K562 (cell line): Measurements from ENCODE around the gene WHAMM. TPM values are rescaled to one million over a fixed set of nuclear protein-coding genes. Genes with fewer than 3 reads are reported as not detected.

Experiments used
- ARID1B ChIP-seq: fragments of 450-650 bp; IDR thresholded peaks from 2 replicates; pipeline ENCODE4 v1.6.1; 2016; ENCODE audit warnings: antibody characterized with exemption, mild to moderate bottlenecking, inconsistent platforms
- CEBPB ChIP-seq: fragments of 450-650 bp; IDR thresholded peaks from 2 replicates; pipeline ENCODE4 v1.6.1; 2016; ENCODE audit warnings: missing genetic modification characterization, missing compliant biosample characterization
- GABPB1 ChIP-seq: sonication (generic); formaldehyde crosslinking; IDR thresholded peaks from 2 replicates; pipeline ENCODE4 v1.8.0; 2022; ENCODE audit warnings: mild to moderate bottlenecking, missing genetic modification reagents
- GATAD2B ChIP-seq: fragments of 450-650 bp; IDR thresholded peaks from 2 replicates; pipeline ENCODE4 v1.6.1; 2017; ENCODE audit warnings: mild to moderate bottlenecking, borderline replicate concordance
- HIVEP1 ChIP-seq: fragments of 250-450 bp; sonication (Bioruptor Pico); IDR thresholded peaks from 2 replicates; pipeline ENCODE4 v1.4.0; 2020; ENCODE audit warnings: mild to moderate bottlenecking
- KDM1A ChIP-seq, 2 experiments: fragments of 450-650 bp; IDR thresholded peaks; 2 replicates each; pipeline ENCODE4 v1.6.1; 2016; ENCODE audit warnings: mild to moderate bottlenecking in 2 of 2
- MED1 ChIP-seq: sonication (generic); formaldehyde crosslinking; IDR thresholded peaks from 2 replicates; pipeline ENCODE4 v1.8.1; 2023; ENCODE audit warnings: missing genetic modification reagents, borderline replicate concordance
- MYBL2 ChIP-seq, 2 experiments: fragments of 450-650 bp in 1 of 2; sonication (generic) in 1 of 2; formaldehyde crosslinking in 1 of 2; IDR thresholded peaks; 2 replicates each; pipeline versions ENCODE4 v1.6.1 to v1.8.1; 2017 to 2022; ENCODE audit warnings: borderline replicate concordance in 1 of 2, inconsistent platforms in 1 of 2, low read depth in 1 of 2, mild to moderate bottlenecking in 1 of 2, missing genetic modification reagents in 1 of 2, moderate library complexity in 1 of 2
- PBX2 ChIP-seq, 2 experiments: IDR thresholded peaks in 1 of 2; conservative IDR thresholded peaks in 1 of 2; 2 replicates each; pipeline ENCODE4 v1.6.1; 2016; ENCODE audit warnings: low read depth in 2 of 2, mild to moderate bottlenecking in 1 of 2, missing compliant biosample characterization in 1 of 2, missing genetic modification characterization in 1 of 2, moderate library complexity in 1 of 2
- PKNOX1 ChIP-seq: fragments of 450-650 bp; IDR thresholded peaks from 2 replicates; pipeline ENCODE4 v1.6.1; 2016
- SRSF1 ChIP-seq: fragments of 200-400 bp; formaldehyde crosslinking; IDR thresholded peaks from 2 replicates; pipeline ENCODE4 v1.6.1; 2017; ENCODE audit warnings: mild to moderate bottlenecking, low read depth, low read length, moderate library complexity
- ZBTB2 ChIP-seq: fragments of 450-650 bp; IDR thresholded peaks from 2 replicates; pipeline ENCODE4 v1.6.1; 2016; ENCODE audit warnings: antibody characterized with exemption
- ZBTB49 ChIP-seq: sonication (generic); formaldehyde crosslinking; IDR thresholded peaks from 2 replicates; pipeline ENCODE4 v1.8.0; 2022; ENCODE audit warnings: missing genetic modification reagents, mild to moderate bottlenecking, borderline replicate concordance
- ZFP36 ChIP-seq: fragments of 150-350 bp; IDR thresholded peaks from 2 replicates; pipeline ENCODE4 v1.6.1; 2018; ENCODE audit warnings: low read length, low read depth; ENCODE audit not compliant: partially characterized antibody
- ZFPM2 ChIP-seq: fragments of 250-450 bp; sonication (Bioruptor Pico); IDR thresholded peaks from 2 replicates; pipeline ENCODE4 v1.5.1; 2022; ENCODE audit warnings: mild to moderate bottlenecking
- ZNF444 ChIP-seq: fragments of 250-450 bp; sonication (Bioruptor Pico); IDR thresholded peaks from 2 replicates; pipeline ENCODE4 v1.4.0; 2020; ENCODE audit warnings: mild to moderate bottlenecking, moderate library complexity
- polyA plus RNA-seq, 8 experiments: library from polyadenylated mRNA; depleted of rRNA in 4 of 8; stranded (reverse) in 5 of 8; unstranded in 3 of 8; fragments of >200 nt; fragmentation: Nextera tagmentation in 2 of 8; fragmentation: Illumina TruSeq in 1 of 8; extraction: Ambion mirVana in 2 of 8; extraction: Trizol in 1 of 8; gene quantifications; 2 replicates each; pipeline versions ENCODE4 v1.2.1 to v1.2.3, GENCODE V29; 2011 to 2014; ENCODE audit warnings: inconsistent platforms in 1 of 8, missing spikeins in 1 of 8
- total RNA-seq, 7 experiments: library from RNA; depleted of rRNA in 6 of 7; stranded (reverse); fragments of >200 nt in 6 of 7; fragmentation: Illumina TruSeq in 2 of 7; extraction: Trizol in 2 of 7; gene quantifications; 2 replicates each; pipeline versions ENCODE4 v1.2.1 to v1.2.3, GENCODE V29; 2011 to 2021; ENCODE audit warnings: low replicate concordance in 1 of 7
- TF ChIP-seq, protein P1 (sequence below): fragments of 250-450 bp; sonication (Bioruptor Pico); IDR thresholded peaks from 2 replicates; pipeline ENCODE4 v1.5.0; 2021
- TF ChIP-seq, protein P2 (sequence below): sonication (generic); formaldehyde crosslinking; IDR thresholded peaks from 2 replicates; pipeline ENCODE4 v1.8.1; 2023; ENCODE audit warnings: mild to moderate bottlenecking, missing genetic modification reagents

Gene WHAMM
- total and polyA plus RNA-seq, 9 of the 15 experiments (the other 6 are each of a cell fraction or from before 2014, with no cell fraction given) = 2.0 to 4.8 (median 3.6) TPM

- TF ChIP-seq ZFP36 = peak; percentile 3
- TF ChIP-seq KDM1A (IDR thresholded peaks at IDR 0.05) = peak; percentile 80 to 88
- TF ChIP-seq ARID1B = peak; percentile 97
- TF ChIP-seq MED1 (CRISPR knock-in tag) = no peak
- no peak for TF ChIP-seq ZBTB2
- no peak for TF ChIP-seq GABPB1 (CRISPR knock-in tag)
- TF ChIP-seq, protein P1, sequence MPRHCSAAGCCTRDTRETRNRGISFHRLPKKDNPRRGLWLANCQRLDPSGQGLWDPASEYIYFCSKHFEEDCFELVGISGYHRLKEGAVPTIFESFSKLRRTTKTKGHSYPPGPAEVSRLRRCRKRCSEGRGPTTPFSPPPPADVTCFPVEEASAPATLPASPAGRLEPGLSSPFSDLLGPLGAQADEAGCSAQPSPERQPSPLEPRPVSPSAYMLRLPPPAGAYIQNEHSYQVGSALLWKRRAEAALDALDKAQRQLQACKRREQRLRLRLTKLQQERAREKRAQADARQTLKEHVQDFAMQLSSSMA = no peak
- TF ChIP-seq PBX2 (CRISPR knock-in tag; IDR thresholded peaks at IDR 0.05; ENCODE audit: low read depth) = no peak
- TF ChIP-seq PBX2 (tag; conservative IDR thresholded peaks at IDR 0.05; ENCODE audit: low read depth) = no peak
- no peak for TF ChIP-seq HIVEP1 (CRISPR knock-in tag)
- TF ChIP-seq, protein P2, sequence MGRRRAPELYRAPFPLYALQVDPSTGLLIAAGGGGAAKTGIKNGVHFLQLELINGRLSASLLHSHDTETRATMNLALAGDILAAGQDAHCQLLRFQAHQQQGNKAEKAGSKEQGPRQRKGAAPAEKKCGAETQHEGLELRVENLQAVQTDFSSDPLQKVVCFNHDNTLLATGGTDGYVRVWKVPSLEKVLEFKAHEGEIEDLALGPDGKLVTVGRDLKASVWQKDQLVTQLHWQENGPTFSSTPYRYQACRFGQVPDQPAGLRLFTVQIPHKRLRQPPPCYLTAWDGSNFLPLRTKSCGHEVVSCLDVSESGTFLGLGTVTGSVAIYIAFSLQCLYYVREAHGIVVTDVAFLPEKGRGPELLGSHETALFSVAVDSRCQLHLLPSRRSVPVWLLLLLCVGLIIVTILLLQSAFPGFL = no peak
- TF ChIP-seq SRSF1 = no peak
- no peak for TF ChIP-seq ZFPM2 (CRISPR knock-in tag)
- TF ChIP-seq GATAD2B = no peak
- no peak for TF ChIP-seq MYBL2 (IDR thresholded peaks at IDR 0.05; ENCODE audit: low read depth)
- no peak for TF ChIP-seq MYBL2 (CRISPR knock-in tag; IDR thresholded peaks at IDR 0.05; ENCODE audit: borderline replicate concordance)
- no peak for TF ChIP-seq ZNF444
- peak; percentile 47 for TF ChIP-seq CEBPB (tag)
- TF ChIP-seq ZBTB49 (CRISPR knock-in tag) = no peak
- no peak for TF ChIP-seq PKNOX1
Measured at GRCh38 chr15:82802497-82802896, 6.9 kb upstream of the WHAMM start (continued).
